RWPE1 (cell line): Measurements from ENCODE around the gene PALLD.

Experiments
- CTCF ChIA-PET: fragments of 350-600 bp; sonication (Branson Sonifier 250); formaldehyde crosslinking; extraction: SDS; loops from one replicate; lab custom pipeline; 2021; lab: Yijun Ruan, JAX
- POLR2A ChIA-PET: fragments of 400-600 bp; formaldehyde crosslinking; extraction: SDS; loops from one replicate; lab custom pipeline; 2020; ENCODE audit warnings: antibody characterized with exemption; ENCODE audit not compliant: low non-redundant PET; lab: Yijun Ruan, JAX
- DNase-seq: peaks from one replicate; pipeline ENCODE4 v3.0.0; 2012; ENCODE audit warnings: low spot score
- H3K27ac ChIP-seq: fragments of 450-650 bp; 2 replicates; pipeline ENCODE4 v1.5.1; 2017
- CTCF ChIP-seq: fragments of 450-650 bp; conservative IDR thresholded peaks from 2 replicates; pipeline ENCODE4 v1.5.1; 2017; ENCODE audit warnings: low read depth, mild to moderate bottlenecking

Gene PALLD

GRCh38 chr4:168773388-168774195 is 276.7 kb downstream of the PALLD start:
- POLR2A ChIA-PET = no interaction called here
- CTCF ChIA-PET = no interaction called here

GRCh38 chr4:168776382-168776781 is 279.5 kb downstream of the PALLD start:
- POLR2A ChIA-PET = no interaction called here
- CTCF ChIA-PET = no interaction called here
- no peak overlapping the region for H3K27ac ChIP-seq
- no peak for DNase-seq
- TF ChIP-seq CTCF = no peak

More at GRCh38 chr4:168773388-168774195, 276.7 kb downstream of the PALLD start:
- H3K27ac ChIP-seq = no peak overlapping the region
- no peak for TF ChIP-seq CTCF
- DNase-seq = no peak

- TF ChIP-seq CTCF = no peak
- DNase-seq = no peak
- no peak overlapping the region for H3K27ac ChIP-seq
- POLR2A ChIA-PET = no interaction called here
- CTCF ChIA-PET = no interaction called here
Observed at GRCh38 chr4:168777277-168777965, 280.6 kb downstream of the PALLD start.

GRCh38 chr4:168781341-168781740 is 284.5 kb downstream of the PALLD start:
- TF ChIP-seq CTCF = no peak
- DNase-seq = no peak
- ChIA-PET POLR2A (no interaction called here), CTCF (interaction anchor here (0.8 kb wide), 1 partner anchor 31 kb away, joined by 4 read pairs; no protein-coding TSS in a partner anchor)
- H3K27ac ChIP-seq = no peak overlapping the region

GRCh38 chr4:168781926-168782325 is 285.1 kb downstream of the PALLD start:
- ChIA-PET CTCF (interaction anchor here (0.8 kb wide), 1 partner anchor 31 kb away, joined by 4 read pairs; no protein-coding TSS in a partner anchor), POLR2A (no interaction called here)
- TF ChIP-seq CTCF = no peak
- DNase-seq = no peak
- no peak overlapping the region for H3K27ac ChIP-seq

- DNase-seq = no peak
- TF ChIP-seq CTCF = no peak
- CTCF ChIA-PET = no interaction called here
- no peak overlapping the region for H3K27ac ChIP-seq
- POLR2A ChIA-PET = no interaction called here
Observed at GRCh38 chr4:168782439-168782838, 285.6 kb downstream of the PALLD start.
